Prostate gland (tissue), 1 donor: Measurements from ENCODE around the gene CTNNAL1.

ENCODE experiments used
- POLR2A ChIP-seq: fragments of 450-650 bp; IDR thresholded peaks from one replicate; pipeline ENCODE4 v1.6.1; 2016; ENCODE audit warnings: antibody characterized with exemption, mild to moderate bottlenecking
- POLR2AphosphoS5 ChIP-seq: sonication (generic); formaldehyde crosslinking; IDR thresholded peaks from one replicate; pipeline ENCODE4 v1.6.1; 2017; ENCODE audit warnings: antibody characterized with exemption

- TF ChIP-seq POLR2AphosphoS5 (no peak), POLR2A (no peak)
These were observed 12.0 kb downstream of the CTNNAL1 start for GRCh38 chr9:109001275-109001676.
